GM23338 (cell line): Measurements from ENCODE around the gene ZNF792. TPM values are rescaled to one million over a fixed set of nuclear protein-coding genes. Genes with fewer than 3 reads are reported as not detected.

Experiments
- ATAC-seq: fragments of 200-7000 bp; cut with Tn5 transposase; 3 replicates; pipeline ENCODE4 v1.9.1; 2020
- DNase-seq: peaks from one replicate; pipeline ENCODE4 v3.0.0-alpha.2; 2015; ENCODE audit warnings: low spot score
- H2AFZ ChIP-seq: fragments of 200-600 bp; sonication (generic); 2 replicates; pipeline ENCODE4 v1.8.0; 2016; ENCODE audit warnings: antibody characterized with exemption, mild to moderate bottlenecking, moderate library complexity
- H3F3A ChIP-seq: fragments of 200-600 bp; sonication (generic); replicated peaks from 2 replicates; pipeline ENCODE4 v1.8.0; 2017; ENCODE audit warnings: antibody characterized with exemption, mixed run types, low read depth
- H3K27ac ChIP-seq: fragments of 200-600 bp; sonication (generic); 2 replicates; pipeline ENCODE4 v1.6.1; 2016; ENCODE audit warnings: low read depth
- H3K27me3 ChIP-seq: fragments of 200-600 bp; sonication (generic); 2 replicates; pipeline ENCODE4 v1.8.0; 2016; ENCODE audit warnings: mild to moderate bottlenecking, mixed run types, moderate library complexity; ENCODE audit not compliant: insufficient read depth
- H3K36me3 ChIP-seq: fragments of 200-600 bp; sonication (generic); 2 replicates; pipeline ENCODE4 v1.8.0; 2016; ENCODE audit warnings: mild to moderate bottlenecking; ENCODE audit not compliant: insufficient read depth
- H3K4me1 ChIP-seq: fragments of 200-600 bp; sonication (generic); 2 replicates; pipeline ENCODE4 v1.8.0; 2016; ENCODE audit warnings: mild to moderate bottlenecking, moderate library complexity; ENCODE audit not compliant: insufficient read depth
- H3K4me2 ChIP-seq: fragments of 200-600 bp; sonication (generic); 2 replicates; pipeline ENCODE4 v1.7.1; 2017; ENCODE audit warnings: mixed run types
- H3K4me3 ChIP-seq: fragments of 200-600 bp; sonication (generic); 2 replicates; pipeline ENCODE4 v1.6.1; 2016; ENCODE audit warnings: mixed run types
- H3K79me2 ChIP-seq: fragments of 200-600 bp; sonication (generic); replicated peaks from 2 replicates; pipeline ENCODE4 v1.8.0; 2017; ENCODE audit warnings: mild to moderate bottlenecking; ENCODE audit not compliant: insufficient read depth
- H3K9me2 ChIP-seq: fragments of 200-600 bp; sonication (generic); 2 replicates; pipeline ENCODE4 v1.8.0; 2017; ENCODE audit not compliant: insufficient read depth
- H4K20me1 ChIP-seq: fragments of 200-600 bp; sonication (generic); replicated peaks from 2 replicates; pipeline ENCODE4 v1.8.0; 2017; ENCODE audit warnings: mild to moderate bottlenecking; ENCODE audit not compliant: insufficient read depth
- H3K27ac Mint-ChIP-seq: 2 replicates; pipeline ENCODE4 v1.8.0; 2020; ENCODE audit warnings: inconsistent platforms, mild to moderate bottlenecking, moderate library complexity, mixed read lengths
- H3K27me3 Mint-ChIP-seq: 3 replicates; pipeline ENCODE4 v1.8.0; 2022; ENCODE audit warnings: low read depth, mild to moderate bottlenecking, moderate library complexity, mixed read lengths, inconsistent platforms; ENCODE audit not compliant: insufficient read depth, poor library complexity
- H3K36me3 Mint-ChIP-seq: 3 replicates; pipeline ENCODE4 v1.8.0; 2021; ENCODE audit warnings: low read depth, mild to moderate bottlenecking, inconsistent platforms, moderate library complexity, mixed read lengths
- H3K4me1 Mint-ChIP-seq: 3 replicates; pipeline ENCODE4 v1.8.0; 2020; ENCODE audit warnings: mild to moderate bottlenecking, inconsistent platforms, mixed read lengths
- H3K4me3 Mint-ChIP-seq: 3 replicates; pipeline ENCODE4 v1.8.0; 2021; ENCODE audit warnings: moderate library complexity, mild to moderate bottlenecking, inconsistent platforms, mixed read lengths
- H3K9me3 Mint-ChIP-seq: 3 replicates; pipeline ENCODE4 v1.8.0; 2020; ENCODE audit warnings: moderate library complexity, mild to moderate bottlenecking, inconsistent platforms, mixed read lengths
- EZH2 ChIP-seq: fragments of 200-600 bp; sonication (generic); IDR thresholded peaks from one replicate; pipeline ENCODE4 v1.8.0; 2017; ENCODE audit warnings: antibody characterized with exemption, mild to moderate bottlenecking, low read depth; ENCODE audit not compliant: unreplicated experiment
- EZH2phosphoT487 ChIP-seq: fragments of 200-600 bp; sonication (generic); IDR thresholded peaks from one replicate; pipeline ENCODE4 v1.8.1; 2018; ENCODE audit warnings: antibody characterized with exemption; ENCODE audit not compliant: unreplicated experiment
- JUNB ChIP-seq: IDR thresholded peaks from one replicate; pipeline ENCODE4 v1.6.1; 2016; ENCODE audit warnings: antibody characterized with exemption; ENCODE audit not compliant: unreplicated experiment
- NANOG ChIP-seq: IDR thresholded peaks from 2 replicates; pipeline ENCODE4 v1.6.1; 2016; ENCODE audit warnings: antibody characterized with exemption, borderline replicate concordance
- POLR2AphosphoS5 ChIP-seq: IDR thresholded peaks from 2 replicates; pipeline ENCODE4 v1.6.1; 2016; ENCODE audit warnings: antibody characterized with exemption, low read depth
- STAT1 ChIP-seq: IDR thresholded peaks from one replicate; pipeline ENCODE4 v1.6.1; 2016; ENCODE audit warnings: antibody characterized with exemption; ENCODE audit not compliant: unreplicated experiment
- ZNF114 ChIP-seq: fragments of 250-450 bp; sonication (Bioruptor Pico); IDR thresholded peaks from 2 replicates; pipeline ENCODE4 v1.5.0; 2020; ENCODE audit warnings: mild to moderate bottlenecking, moderate library complexity
- polyA plus RNA-seq: library from polyadenylated mRNA; unstranded; fragments of >200 nt; fragmentation: Nextera tagmentation; extraction: Ambion mirVana; gene quantifications from 2 replicates; pipeline ENCODE4 v1.2.1, GENCODE V29; 2016
- total RNA-seq: library from RNA; depleted of rRNA; stranded (reverse); fragments of >200 nt; shearing (Covaris generic); gene quantifications from 2 replicates; pipeline ENCODE4 v1.2.3, GENCODE V29; 2014
- TF ChIP-seq, protein P1 (sequence below): IDR thresholded peaks from 2 replicates; pipeline ENCODE4 v1.6.1; 2016; ENCODE audit warnings: antibody characterized with exemption
- TF ChIP-seq, protein P2 (sequence below): IDR thresholded peaks from one replicate; pipeline ENCODE4 v1.6.1; 2018; ENCODE audit warnings: antibody characterized with exemption; ENCODE audit not compliant: unreplicated experiment

Gene ZNF792
- total and polyA plus RNA-seq, 2 experiments from 2014 or later: 1.3 to 12.8 TPM

- no peak for DNase-seq
- Histone ChIP-seq H3K27me3 (no peaks in the 10 kb centered on the region), H2AFZ (no peak overlapping the region), H3K4me1 (peaks cover 25% of the 10 kb centered on the region), H3K4me3 (no peak overlapping the region), H3K36me3 (no peaks in the 10 kb centered on the region), H3F3A (no peaks in the 10 kb centered on the region), H4K20me1 (no peaks in the 10 kb centered on the region), H3K4me2 (peak overlapping the region; percentile 35), H3K79me2 (no peaks in the 10 kb centered on the region), H3K27ac (no peak overlapping the region), H3K9me2 (0 out of 2 replicates have a peak, but pooled peaks cover 3% of the 10 kb centered on the region)
- ATAC-seq: no peak
- Mint-ChIP-seq H3K36me3 (peaks cover 13% of the 10 kb centered on the region), H3K27me3 (peaks cover 3% of the 10 kb centered on the region), H3K9me3 (peaks cover 26% of the 10 kb centered on the region), H3K4me1 (peaks cover 22% of the 10 kb centered on the region), H3K27ac (no peak overlapping the region), H3K4me3 (no peak overlapping the region)
- TF ChIP-seq JUNB (no peak), ZNF114 (CRISPR knock-in tag) (no peak)
- TF ChIP-seq, protein P1, sequence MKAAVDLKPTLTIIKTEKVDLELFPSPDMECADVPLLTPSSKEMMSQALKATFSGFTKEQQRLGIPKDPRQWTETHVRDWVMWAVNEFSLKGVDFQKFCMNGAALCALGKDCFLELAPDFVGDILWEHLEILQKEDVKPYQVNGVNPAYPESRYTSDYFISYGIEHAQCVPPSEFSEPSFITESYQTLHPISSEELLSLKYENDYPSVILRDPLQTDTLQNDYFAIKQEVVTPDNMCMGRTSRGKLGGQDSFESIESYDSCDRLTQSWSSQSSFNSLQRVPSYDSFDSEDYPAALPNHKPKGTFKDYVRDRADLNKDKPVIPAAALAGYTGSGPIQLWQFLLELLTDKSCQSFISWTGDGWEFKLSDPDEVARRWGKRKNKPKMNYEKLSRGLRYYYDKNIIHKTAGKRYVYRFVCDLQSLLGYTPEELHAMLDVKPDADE: no peak
Observed at GRCh38 chr19:34975056-34975455, 11.0 kb upstream of the ZNF792 start.

DNA sequence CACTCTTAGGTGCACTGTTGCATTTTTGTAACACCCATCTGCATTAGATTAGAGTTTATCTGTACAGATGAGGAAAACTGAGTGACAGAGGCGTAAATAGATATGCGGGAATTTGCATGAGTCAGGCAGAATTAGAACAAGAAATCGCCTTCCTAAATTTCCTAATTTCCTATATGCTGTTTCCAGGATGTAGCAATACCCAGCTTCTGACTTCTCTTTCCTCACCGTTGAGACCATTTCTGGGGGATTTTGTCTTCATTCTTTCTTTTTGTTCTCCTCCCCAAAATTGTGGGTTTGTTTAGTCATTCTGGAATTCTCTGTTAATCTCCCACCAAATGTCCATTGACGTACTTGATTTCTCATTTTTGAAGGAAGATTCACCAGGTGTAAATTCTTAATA is 10.6 kb upstream of the ZNF792 start:
- H3K27ac ChIP-seq: no peak overlapping the region
- Mint-ChIP-seq H3K9me3 (peaks cover 31% of the 10 kb centered on the region), H3K4me1 (peaks cover 22% of the 10 kb centered on the region), H3K4me3 (no peak overlapping the region), H3K27ac (no peak overlapping the region), H3K36me3 (peaks cover 17% of the 10 kb centered on the region), H3K27me3 (peaks cover 3% of the 10 kb centered on the region)
- peak overlapping the region; percentile 35 for H3K4me2 ChIP-seq
- peaks cover 25% of the 10 kb centered on the region for H3K4me1 ChIP-seq
- no peak for ATAC-seq
- H3K27me3 ChIP-seq: no peaks in the 10 kb centered on the region
- no peak for DNase-seq
- no peaks in the 10 kb centered on the region for H4K20me1 ChIP-seq
- peak overlapping the region; percentile 66; the same call in 1 of the 2 replicates for H2AFZ ChIP-seq
- TF ChIP-seq EZH2: no peak
- no peak for TF ChIP-seq NANOG
- TF ChIP-seq ZNF114 (CRISPR knock-in tag): no peak
- no peak for TF ChIP-seq EZH2phosphoT487
- no peak for TF ChIP-seq STAT1
- TF ChIP-seq, protein P2, sequence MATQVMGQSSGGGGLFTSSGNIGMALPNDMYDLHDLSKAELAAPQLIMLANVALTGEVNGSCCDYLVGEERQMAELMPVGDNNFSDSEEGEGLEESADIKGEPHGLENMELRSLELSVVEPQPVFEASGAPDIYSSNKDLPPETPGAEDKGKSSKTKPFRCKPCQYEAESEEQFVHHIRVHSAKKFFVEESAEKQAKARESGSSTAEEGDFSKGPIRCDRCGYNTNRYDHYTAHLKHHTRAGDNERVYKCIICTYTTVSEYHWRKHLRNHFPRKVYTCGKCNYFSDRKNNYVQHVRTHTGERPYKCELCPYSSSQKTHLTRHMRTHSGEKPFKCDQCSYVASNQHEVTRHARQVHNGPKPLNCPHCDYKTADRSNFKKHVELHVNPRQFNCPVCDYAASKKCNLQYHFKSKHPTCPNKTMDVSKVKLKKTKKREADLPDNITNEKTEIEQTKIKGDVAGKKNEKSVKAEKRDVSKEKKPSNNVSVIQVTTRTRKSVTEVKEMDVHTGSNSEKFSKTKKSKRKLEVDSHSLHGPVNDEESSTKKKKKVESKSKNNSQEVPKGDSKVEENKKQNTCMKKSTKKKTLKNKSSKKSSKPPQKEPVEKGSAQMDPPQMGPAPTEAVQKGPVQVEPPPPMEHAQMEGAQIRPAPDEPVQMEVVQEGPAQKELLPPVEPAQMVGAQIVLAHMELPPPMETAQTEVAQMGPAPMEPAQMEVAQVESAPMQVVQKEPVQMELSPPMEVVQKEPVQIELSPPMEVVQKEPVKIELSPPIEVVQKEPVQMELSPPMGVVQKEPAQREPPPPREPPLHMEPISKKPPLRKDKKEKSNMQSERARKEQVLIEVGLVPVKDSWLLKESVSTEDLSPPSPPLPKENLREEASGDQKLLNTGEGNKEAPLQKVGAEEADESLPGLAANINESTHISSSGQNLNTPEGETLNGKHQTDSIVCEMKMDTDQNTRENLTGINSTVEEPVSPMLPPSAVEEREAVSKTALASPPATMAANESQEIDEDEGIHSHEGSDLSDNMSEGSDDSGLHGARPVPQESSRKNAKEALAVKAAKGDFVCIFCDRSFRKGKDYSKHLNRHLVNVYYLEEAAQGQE: no peak
- TF ChIP-seq, protein P1: no peak
- TF ChIP-seq POLR2AphosphoS5: no peak
- H3K9me2 ChIP-seq: 0 out of 2 replicates have a peak, but pooled peaks cover 3% of the 10 kb centered on the region
- H3K79me2 ChIP-seq: no peaks in the 10 kb centered on the region
- no peak overlapping the region for H3K4me3 ChIP-seq
- no peaks in the 10 kb centered on the region for H3F3A ChIP-seq
- no peaks in the 10 kb centered on the region for H3K36me3 ChIP-seq
